HCT116 (cell line): ENCODE data around the gene AP2S1. TPM values are rescaled to one million over a fixed set of nuclear protein-coding genes. Genes with fewer than 3 reads are reported as not detected.

Experiments
- ATAC-seq: fragments of 200-7000 bp; cut with Tn5 transposase; 2 replicates; pipeline ENCODE4 v1.9.1; 2020; ENCODE audit warnings: mild to moderate bottlenecking, moderate library complexity
- BruUV-seq: library from RNA; stranded (reverse); fragments of 400-500 nt; replicated peaks from 2 replicates; lab custom pipeline; 2021; lab: Mats Ljungman, UMichigan
- CTCF ChIA-PET: fragments of 300-600 bp; sonication (Branson Sonifier 250); formaldehyde crosslinking; loops from one replicate; lab custom pipeline; 2021; ENCODE audit warnings: antibody characterized with exemption; lab: Charles Lee
- POLR2A ChIA-PET: fragments of 300-600, 350-600 bp; sonication (Branson Sonifier 250); formaldehyde crosslinking; loops from one replicate; lab custom pipeline; 2021; ENCODE audit warnings: antibody characterized with exemption; lab: Charles Lee
- RAD21 ChIA-PET, 2 experiments: fragments of 300-600 bp; sonication (Branson Sonifier 250); formaldehyde crosslinking; loops; one replicate each; lab custom pipeline; 2023; ENCODE audit warnings: low total read pairs in 2 of 2; ENCODE audit not compliant: uncharacterized antibody in 2 of 2, unreplicated experiment in 2 of 2, low non-redundant PET in 1 of 2; lab: Charles Lee
- DNase-seq: peaks from one replicate; pipeline ENCODE4 v3.0.0-alpha.2; 2010; ENCODE audit warnings: low read depth, low spot score
- H2AFZ ChIP-seq: fragments of 200-600 bp; shearing (Covaris generic), sonication (generic); 2 replicates; pipeline ENCODE4 v1.6.1; 2017; ENCODE audit warnings: low read depth, mixed run types, mixed read lengths, antibody characterized with exemption, low read length; ENCODE audit not compliant: poor library complexity, severe bottlenecking
- H3K27ac ChIP-seq: 2 replicates; pipeline ENCODE4 v1.5.1; 2012; ENCODE audit warnings: low read depth, low read length
- H3K27me3 ChIP-seq: fragments of 200-600 bp; sonication (generic); 2 replicates; pipeline ENCODE4 v1.6.1; 2016; ENCODE audit warnings: mixed run types, low read length, mixed read lengths; ENCODE audit not compliant: insufficient read depth
- H3K36me3 ChIP-seq, 2 experiments: fragments of 200-500 bp in 1 of 2; fragments of 200-600 bp in 1 of 2; sonication (Bioruptor generic) in 1 of 2; sonication (generic) in 1 of 2; 2 replicates each; pipeline versions ENCODE4 v1.5.1 to v1.6.1; 2014 to 2016; ENCODE audit warnings: low read length in 2 of 2, inconsistent platforms in 1 of 2, mixed read lengths in 1 of 2, mixed run types in 1 of 2; ENCODE audit not compliant: insufficient read depth in 2 of 2, control insufficient read depth in 1 of 2
- H3K4me1 ChIP-seq, 2 experiments: fragments of 200-600 bp in 1 of 2; sonication (generic) in 1 of 2; 2 replicates each; pipeline versions ENCODE4 v1.5.1 to v1.6.1; 2012 to 2017; ENCODE audit warnings: low read length in 2 of 2, inconsistent platforms in 1 of 2, mild to moderate bottlenecking in 1 of 2, mixed read lengths in 1 of 2, mixed run types in 1 of 2, moderate library complexity in 1 of 2; ENCODE audit not compliant: insufficient read depth in 2 of 2, control insufficient read depth in 1 of 2
- H3K4me2 ChIP-seq: fragments of 200-600 bp; sonication (generic); 2 replicates; pipeline ENCODE4 v1.6.1; 2017; ENCODE audit warnings: mixed run types, low read length, mixed read lengths
- H3K4me3 ChIP-seq, 2 experiments: fragments of 200-600 bp in 1 of 2; sonication (generic) in 1 of 2; replicated peaks in 1 of 2; 2 replicates each; pipeline ENCODE4 v1.5.1; 2011 to 2016; ENCODE audit warnings: low read length in 2 of 2, control low read depth in 1 of 2, low read depth in 1 of 2, mild to moderate bottlenecking in 1 of 2, mixed read lengths in 1 of 2, mixed run types in 1 of 2
- H3K79me2 ChIP-seq: fragments of 200-600 bp; sonication (generic); 2 replicates; pipeline ENCODE4 v1.6.1; 2017; ENCODE audit warnings: mild to moderate bottlenecking, mixed run types, low read length, moderate library complexity, mixed read lengths; ENCODE audit not compliant: insufficient read depth
- H3K9ac ChIP-seq: fragments of 200-600 bp; sonication (generic); 2 replicates; pipeline ENCODE4 v1.6.1; 2016; ENCODE audit warnings: low read length, mixed read lengths
- H3K9me2 ChIP-seq: fragments of 200-600 bp; sonication (generic), shearing (Covaris generic); 2 replicates; pipeline ENCODE4 v1.6.1; 2017; ENCODE audit warnings: mixed run types, mild to moderate bottlenecking, moderate library complexity; ENCODE audit not compliant: insufficient read depth
- H3K9me3 ChIP-seq, 2 experiments: fragments of 200-500 bp in 1 of 2; fragments of 200-600 bp in 1 of 2; sonication (Bioruptor generic) in 1 of 2; sonication (generic) in 1 of 2; 2 replicates each; pipeline ENCODE4 v1.6.1; 2014 to 2017; ENCODE audit warnings: low read length in 2 of 2, mixed read lengths in 2 of 2, inconsistent platforms in 1 of 2, low read depth in 1 of 2, mild to moderate bottlenecking in 1 of 2, mixed run types in 1 of 2, moderate library complexity in 1 of 2; ENCODE audit not compliant: control insufficient read depth in 1 of 2, insufficient read depth in 1 of 2
- H4K20me1 ChIP-seq: fragments of 200-600 bp; sonication (generic), shearing (Covaris generic); 2 replicates; pipeline ENCODE4 v1.6.1; 2017; ENCODE audit warnings: mixed run types, mild to moderate bottlenecking, moderate library complexity; ENCODE audit not compliant: insufficient read depth
- CBX3 ChIP-seq: IDR thresholded peaks from 2 replicates; pipeline ENCODE4 v1.6.1; 2012; ENCODE audit warnings: low read depth
- ELF1 ChIP-seq: IDR thresholded peaks from 2 replicates; pipeline ENCODE4 v1.6.1; 2012; ENCODE audit warnings: low read depth, borderline replicate concordance
- EZH2 ChIP-seq: fragments of 200-600 bp; sonication (generic); IDR thresholded peaks from 2 replicates; pipeline ENCODE4 v1.6.1; 2017; ENCODE audit warnings: antibody characterized with exemption, mixed run types
- FOSL1 ChIP-seq: IDR thresholded peaks from 2 replicates; pipeline ENCODE4 v1.6.1; 2012; ENCODE audit warnings: low read depth
- MAX ChIP-seq: IDR thresholded peaks from 2 replicates; pipeline ENCODE4 v1.6.1; 2012
- POLR2A ChIP-seq: IDR thresholded peaks from 2 replicates; pipeline ENCODE4 v1.7.0; 2011; ENCODE audit warnings: borderline replicate concordance; ENCODE audit not compliant: insufficient read depth, insufficient read length; ENCODE audit errors: extremely low read depth
- POLR2AphosphoS5 ChIP-seq: IDR thresholded peaks from 2 replicates; pipeline ENCODE4 v1.6.1; 2011; ENCODE audit warnings: mild to moderate bottlenecking, low read depth, low read length, moderate library complexity
- RAD21 ChIP-seq: IDR thresholded peaks from 2 replicates; pipeline ENCODE4 v1.6.1; 2012; ENCODE audit warnings: low read depth, mild to moderate bottlenecking
- REST ChIP-seq: IDR thresholded peaks from 2 replicates; pipeline ENCODE4 v1.6.1; 2012; ENCODE audit warnings: low read depth
- SIN3A ChIP-seq: IDR thresholded peaks from 2 replicates; pipeline ENCODE4 v1.6.1; 2012; ENCODE audit warnings: low read depth
- ZBTB33 ChIP-seq: IDR thresholded peaks from 2 replicates; pipeline ENCODE4 v1.6.1; 2011; ENCODE audit warnings: mild to moderate bottlenecking, low read length, moderate library complexity; ENCODE audit not compliant: insufficient replicate concordance; ENCODE audit errors: extremely low read depth
- ZFX ChIP-seq: fragments of 450-650 bp; IDR thresholded peaks from 2 replicates; pipeline ENCODE4 v1.6.1; 2017
- ZNF274 ChIP-seq: fragments of 200-500 bp; sonication (Bioruptor generic); IDR thresholded peaks from 2 replicates; pipeline ENCODE4 v1.6.1; 2014; ENCODE audit warnings: mild to moderate bottlenecking, low read depth, low read length, inconsistent platforms
- intact Hi-C: fragments of 100-400 bp; cut with micrococcal nuclease; formaldehyde crosslinking; loops from 2 replicates; pipeline ENCODE4 v1.10.0; 2022
- total RNA-seq: library from RNA; stranded (reverse); gene quantifications from one replicate; pipeline ENCODE4 v1.2.1, GENCODE V29; 2021; ENCODE audit not compliant: unreplicated experiment

Gene AP2S1
- total RNA-seq, 1 experiment from 2014 or later, result 296 TPM

- TF ChIP-seq REST, result no peak
- no peak for TF ChIP-seq ELF1
- no peak for TF ChIP-seq ZFX
- no peak for TF ChIP-seq CBX3
- no peak for TF ChIP-seq ZBTB33
- no peak for TF ChIP-seq MAX
- TF ChIP-seq POLR2A, result no peak
- no peak for TF ChIP-seq RAD21
- TF ChIP-seq EZH2, result no peak
- no peak for TF ChIP-seq POLR2AphosphoS5
- TF ChIP-seq SIN3A, result no peak
- TF ChIP-seq ZNF274, result no peak
- TF ChIP-seq FOSL1, result no peak
- TF ChIP-seq, all 23 proteins: peak for 0
- Histone ChIP-seq H4K20me1 (no peaks in the 10 kb centered on the region), H3K4me3 (no peak overlapping the region), H2AFZ (no peak overlapping the region), H3K9ac (no peak overlapping the region), H3K9me2 (no peaks in the 10 kb centered on the region), H3K79me2 (peaks cover 97% of the 10 kb centered on the region), H3K36me3 (no peaks in the 10 kb centered on the region), H3K4me2 (no peak overlapping the region), H3K4me1 (peaks cover 25 to 46% of the 10 kb centered on the region in 2 experiments), H3K27ac (no peak overlapping the region), H3K9me3 (no peaks in the 10 kb centered on the region), H3K27me3 (no peaks in the 10 kb centered on the region)
- intact Hi-C loops, result no loop called here
- DNase-seq (no peak), ATAC-seq (no peak)
- RAD21 ChIA-PET, result no interaction called here
- CTCF ChIA-PET, result interaction anchor here (0.5 kb wide), 1 partner anchor 56 kb away, joined by 3 read pairs; no protein-coding TSS in a partner anchor
- POLR2A ChIA-PET, result interaction anchor here (0.8 kb wide), 1 partner anchor 29 kb away, joined by 3 read pairs; no protein-coding TSS in a partner anchor
- BruUV-seq, result no TSS peak
Observed at GRCh38 chr19:46896076-46896794, 45.6 kb upstream of the AP2S1 start.
